CD14-positive monocyte (primary cell): ENCODE data around the gene TIGD2. TPM values are rescaled to one million over a fixed set of nuclear protein-coding genes. Genes with fewer than 3 reads are reported as not detected.

ENCODE experiments used
- DNase-seq, 3 donors: peaks; one replicate each; pipeline ENCODE4 v3.0.0-alpha.2; 2011 to 2022
- H2AFZ ChIP-seq: 2 replicates; pipeline ENCODE4 v1.6.0; 2012; ENCODE audit warnings: mild to moderate bottlenecking, low read depth, low read length, inconsistent platforms; ENCODE audit not compliant: insufficient read depth, poor library complexity, severe bottlenecking
- H3K27ac ChIP-seq, 2 donors: 1 replicate in 1 of 2; 2 replicates in 1 of 2; pipeline ENCODE4 v1.5.1; 2012 to 2013; ENCODE audit warnings: low read length in 2 of 2, control low read depth in 1 of 2, inconsistent platforms in 1 of 2, low read depth in 1 of 2, mild to moderate bottlenecking in 1 of 2
- H3K27me3 ChIP-seq, 2 donors: one replicate each; pipeline versions ENCODE4 v1.6.0 to v1.6.1; 2011 to 2013; ENCODE audit warnings: low read length in 2 of 2; ENCODE audit not compliant: control insufficient read depth in 2 of 2, insufficient read depth in 2 of 2
- H3K36me3 ChIP-seq, 2 donors: replicated peaks in 1 of 2; 1 replicate in 1 of 2; 2 replicates in 1 of 2; pipeline versions ENCODE4 v1.5.1 to v1.6.1; 2012 to 2013; ENCODE audit warnings: low read length in 2 of 2, control low read depth in 1 of 2, inconsistent platforms in 1 of 2, mild to moderate bottlenecking in 1 of 2; ENCODE audit not compliant: insufficient read depth in 2 of 2, control insufficient read depth in 1 of 2
- H3K4me1 ChIP-seq, 2 donors: 1 replicate in 1 of 2; 2 replicates in 1 of 2; pipeline versions ENCODE4 v1.5.1 to v1.6.1; 2012 to 2013; ENCODE audit warnings: low read length in 2 of 2, control low read depth in 1 of 2, inconsistent platforms in 1 of 2, mild to moderate bottlenecking in 1 of 2, moderate library complexity in 1 of 2; ENCODE audit not compliant: insufficient read depth in 2 of 2, control insufficient read depth in 1 of 2
- H3K4me2 ChIP-seq: replicated peaks from 2 replicates; pipeline ENCODE3; 2012; ENCODE audit warnings: low read length, moderate library complexity, mild to moderate bottlenecking; ENCODE audit not compliant: poor library complexity, severe bottlenecking; ENCODE audit errors: extremely low read depth
- H3K4me3 ChIP-seq, 3 experiments: fragments of 200-600 bp in 1 of 3; sonication (generic) in 1 of 3; replicated peaks in 1 of 3; 1 replicate in 2 of 3; 2 replicates in 1 of 3; pipeline ENCODE4 v1.5.1; 2011 to 2013; ENCODE audit warnings: low read length in 3 of 3, mild to moderate bottlenecking in 3 of 3, control low read depth in 2 of 3, low read depth in 2 of 3, inconsistent platforms in 1 of 3, moderate library complexity in 1 of 3
- H3K79me2 ChIP-seq: 2 replicates; pipeline ENCODE4 v1.6.0; 2012; ENCODE audit warnings: mild to moderate bottlenecking, control low read depth, inconsistent platforms, low read length, moderate library complexity; ENCODE audit not compliant: insufficient read depth
- H3K9ac ChIP-seq: 2 replicates; pipeline ENCODE4 v1.6.0; 2017; ENCODE audit warnings: low read length, mild to moderate bottlenecking; ENCODE audit not compliant: insufficient read depth, poor library complexity, severe bottlenecking
- H3K9me3 ChIP-seq, 2 donors: replicated peaks in 1 of 2; 1 replicate in 1 of 2; 2 replicates in 1 of 2; pipeline versions ENCODE4 v1.5.1 to v1.6.1; 2012 to 2013; ENCODE audit warnings: low read length in 2 of 2, control low read depth in 1 of 2; ENCODE audit not compliant: control insufficient read depth in 1 of 2, insufficient read depth in 1 of 2
- H4K20me1 ChIP-seq: 2 replicates; pipeline ENCODE4 v1.6.0; 2012; ENCODE audit warnings: mild to moderate bottlenecking, low read length, control low read depth, moderate library complexity; ENCODE audit not compliant: insufficient read depth
- H3K27ac Mint-ChIP-seq, 7 donors: one replicate each; pipeline ENCODE4 v1.8.0; 2020; ENCODE audit warnings: mild to moderate bottlenecking in 7 of 7, mixed read lengths in 7 of 7, moderate library complexity in 6 of 7, inconsistent platforms in 2 of 7
- H3K27me3 Mint-ChIP-seq, 3 donors: one replicate each; pipeline ENCODE4 v1.8.0; 2021 to 2022; ENCODE audit warnings: low read depth in 3 of 3, mild to moderate bottlenecking in 3 of 3, mixed read lengths in 3 of 3, moderate library complexity in 3 of 3, inconsistent platforms in 1 of 3
- H3K36me3 Mint-ChIP-seq, 2 donors: one replicate each; pipeline ENCODE4 v1.8.0; 2020; ENCODE audit warnings: mixed read lengths in 2 of 2, inconsistent platforms in 1 of 2, mild to moderate bottlenecking in 1 of 2
- H3K4me1 Mint-ChIP-seq: one replicate; pipeline ENCODE4 v1.8.0; 2020; ENCODE audit warnings: mild to moderate bottlenecking, mixed read lengths
- H3K4me3 Mint-ChIP-seq, 2 donors: one replicate each; pipeline ENCODE4 v1.8.0; 2020; ENCODE audit warnings: mild to moderate bottlenecking in 2 of 2, mixed read lengths in 2 of 2, moderate library complexity in 1 of 2
- H3K9me3 Mint-ChIP-seq, 7 donors: one replicate each; pipeline ENCODE4 v1.8.0; 2020 to 2022; ENCODE audit warnings: mixed read lengths in 7 of 7, mild to moderate bottlenecking in 6 of 7, moderate library complexity in 6 of 7, inconsistent platforms in 2 of 7
- CTCF ChIP-seq: fragments of 200-600 bp; IDR thresholded peaks from one replicate; pipeline ENCODE4 v1.8.0; 2022; ENCODE audit warnings: antibody characterized with exemption, mild to moderate bottlenecking
- WGBS: methylation state at CpG from one replicate; pipeline ENCODE4 v1.1.5; 2013; ENCODE audit warnings: missing lambda C conversion rate; ENCODE audit not compliant: insufficient coverage; 5-methylcytosine and 5-hydroxymethylcytosine counted together
- intact Hi-C, 2 donors: fragments of 100-400 bp; cut with micrococcal nuclease; formaldehyde crosslinking; loops; one replicate each; pipeline versions ENCODE4 v1.15.0 to v1.15.1; 2023
- polyA plus RNA-seq, 3 donors: library from polyadenylated mRNA; depleted of rRNA in 1 of 3; unstranded in 2 of 3; stranded (reverse) in 1 of 3; fragments of 300-500 nt in 2 of 3; fragments of >200 nt in 1 of 3; fragmentation: Illumina TruSeq in 2 of 3; gene quantifications; 1 replicate in 2 of 3; 2 replicates in 1 of 3; pipeline ENCODE4 v1.2.3, GENCODE V29; 2012 to 2021

TIGD2 gene
- polyA plus RNA-seq, 3 donors, result 1.00 to 2.4 (median 2.1) TPM

- TF ChIP-seq CTCF, result no peak
- Histone ChIP-seq H3K27me3 (no peaks in the 10 kb centered on the region), H3K9me3 (peaks cover 0 to 3% of the 10 kb centered on the region in 2 donors), H2AFZ (no peak overlapping the region), H3K36me3 (no peaks in the 10 kb centered on the region), H3K79me2 (no peaks in the 10 kb centered on the region), H3K4me2 (no peak overlapping the region), H3K4me1 (no peaks in the 10 kb centered on the region), H3K27ac (no peak overlapping the region), H3K9ac (no peak overlapping the region), H3K4me3 (no peak overlapping the region), H4K20me1 (no peaks in the 10 kb centered on the region)
- peaks cover 0 to 7% (median 0%) of the 10 kb centered on the region in 7 donors for H3K9me3 Mint-ChIP-seq
- no peaks in the 10 kb centered on the region for H3K36me3 Mint-ChIP-seq
- peaks cover 0 to 1% (median 0%) of the 10 kb centered on the region in 3 donors for H3K27me3 Mint-ChIP-seq
- DNase-seq, result no peak
- H3K27ac Mint-ChIP-seq, result no peak overlapping the region
- WGBS, result 100% methylated on average over 2 of the region's 3 CpGs
- intact Hi-C loops, result loop anchor here in 1 of 2 donors (10.0 kb wide), 1 partner anchor 835 kb away; the partner anchor contains the start of gene PPM1K
- no peaks in the 10 kb centered on the region for H3K4me1 Mint-ChIP-seq
- no peak overlapping the region for H3K4me3 Mint-ChIP-seq
Observed at GRCh38 chr4:89119836-89120235, 8.5 kb downstream of the TIGD2 start.

GRCh38 chr4:89121387-89122068 is 10.2 kb downstream of the TIGD2 start:
- no peaks in the 10 kb centered on the region for H3K27me3 Mint-ChIP-seq
- no peak overlapping the region for H3K4me2 ChIP-seq
- no peak overlapping the region for H3K27ac Mint-ChIP-seq
- no peaks in the 10 kb centered on the region for H3K79me2 ChIP-seq
- DNase-seq, result no peak
- no peaks in the 10 kb centered on the region for H3K36me3 Mint-ChIP-seq
- H3K27me3 ChIP-seq, result no peaks in the 10 kb centered on the region
- intact Hi-C loops, result no loop called here
- no peak overlapping the region for H3K27ac ChIP-seq
- H3K4me1 ChIP-seq, result no peaks in the 10 kb centered on the region
- no peak overlapping the region for H3K9ac ChIP-seq
- H4K20me1 ChIP-seq, result no peaks in the 10 kb centered on the region
- H2AFZ ChIP-seq, result no peak overlapping the region
- peaks cover 0 to 3% of the 10 kb centered on the region in 2 donors for H3K9me3 ChIP-seq
- no peak overlapping the region for H3K4me3 ChIP-seq
- TF ChIP-seq CTCF, result no peak
- no peaks in the 10 kb centered on the region for H3K36me3 ChIP-seq
- no peaks in the 10 kb centered on the region for H3K4me1 Mint-ChIP-seq
- no peak overlapping the region for H3K4me3 Mint-ChIP-seq
- WGBS, result no CpG with 5 or more reads among the region's 3 CpGs
- H3K9me3 Mint-ChIP-seq, result peaks cover 0 to 7% (median 0%) of the 10 kb centered on the region in 7 donors
